Measurements from ENCODE around the gene NPHS1.
"Not testable (repeated sequence)": the region's sequence is repeated elsewhere in the genome, so short reads cannot be mapped to it uniquely, and the experiment has no call there.

The NPHS1 gene, protein sequence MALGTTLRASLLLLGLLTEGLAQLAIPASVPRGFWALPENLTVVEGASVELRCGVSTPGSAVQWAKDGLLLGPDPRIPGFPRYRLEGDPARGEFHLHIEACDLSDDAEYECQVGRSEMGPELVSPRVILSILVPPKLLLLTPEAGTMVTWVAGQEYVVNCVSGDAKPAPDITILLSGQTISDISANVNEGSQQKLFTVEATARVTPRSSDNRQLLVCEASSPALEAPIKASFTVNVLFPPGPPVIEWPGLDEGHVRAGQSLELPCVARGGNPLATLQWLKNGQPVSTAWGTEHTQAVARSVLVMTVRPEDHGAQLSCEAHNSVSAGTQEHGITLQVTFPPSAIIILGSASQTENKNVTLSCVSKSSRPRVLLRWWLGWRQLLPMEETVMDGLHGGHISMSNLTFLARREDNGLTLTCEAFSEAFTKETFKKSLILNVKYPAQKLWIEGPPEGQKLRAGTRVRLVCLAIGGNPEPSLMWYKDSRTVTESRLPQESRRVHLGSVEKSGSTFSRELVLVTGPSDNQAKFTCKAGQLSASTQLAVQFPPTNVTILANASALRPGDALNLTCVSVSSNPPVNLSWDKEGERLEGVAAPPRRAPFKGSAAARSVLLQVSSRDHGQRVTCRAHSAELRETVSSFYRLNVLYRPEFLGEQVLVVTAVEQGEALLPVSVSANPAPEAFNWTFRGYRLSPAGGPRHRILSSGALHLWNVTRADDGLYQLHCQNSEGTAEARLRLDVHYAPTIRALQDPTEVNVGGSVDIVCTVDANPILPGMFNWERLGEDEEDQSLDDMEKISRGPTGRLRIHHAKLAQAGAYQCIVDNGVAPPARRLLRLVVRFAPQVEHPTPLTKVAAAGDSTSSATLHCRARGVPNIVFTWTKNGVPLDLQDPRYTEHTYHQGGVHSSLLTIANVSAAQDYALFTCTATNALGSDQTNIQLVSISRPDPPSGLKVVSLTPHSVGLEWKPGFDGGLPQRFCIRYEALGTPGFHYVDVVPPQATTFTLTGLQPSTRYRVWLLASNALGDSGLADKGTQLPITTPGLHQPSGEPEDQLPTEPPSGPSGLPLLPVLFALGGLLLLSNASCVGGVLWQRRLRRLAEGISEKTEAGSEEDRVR (N-terminal part only)

DNA sequence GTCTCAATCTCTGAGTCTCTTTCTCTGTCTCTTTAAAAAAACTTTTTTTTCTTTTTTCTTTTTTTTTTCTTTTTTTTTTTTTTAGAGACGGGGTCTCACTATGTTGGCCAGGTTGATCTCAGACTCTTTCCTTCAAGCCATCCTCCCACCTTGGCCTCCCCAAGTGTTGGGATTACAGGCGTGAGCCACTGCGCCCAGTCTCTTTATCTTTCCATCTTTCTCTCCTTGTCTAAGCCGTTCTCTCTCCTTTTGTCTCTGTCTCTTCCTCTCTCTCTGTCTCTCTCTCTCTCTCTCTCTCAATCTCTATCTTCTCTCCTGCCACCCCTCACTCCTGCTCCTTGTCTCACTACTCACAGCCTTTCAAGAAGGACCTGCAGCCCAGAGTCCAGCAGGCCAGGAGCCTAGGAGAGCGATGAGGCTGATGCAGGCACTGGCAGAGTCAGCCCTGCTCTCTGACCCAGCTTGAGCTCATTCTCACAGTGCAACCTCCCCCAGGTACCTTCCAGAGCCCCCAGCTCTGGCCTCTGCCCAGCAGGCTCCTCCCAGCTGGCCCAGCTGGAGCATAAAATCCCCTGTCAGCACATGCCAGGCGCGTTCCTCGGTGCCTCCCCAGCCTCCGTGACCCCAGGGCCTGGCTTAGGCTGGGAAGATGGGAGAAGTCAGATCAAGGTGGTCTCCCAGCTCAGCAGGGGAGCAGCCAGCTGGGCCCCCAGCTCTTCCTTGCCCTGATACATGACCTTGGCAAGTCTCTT lies at the start of gene NPHS1:
Gene NPHS1, minus strand, starts transcription at position 476 of the 752 bp plus-strand sequence. CDS start 667 bp downstream, outside the sequence.
- DNase-seq (ENCODE audit: low spot score), result no peak

- DNase-seq (ENCODE audit: low spot score), result peak; percentile 80
Measured at GRCh38 chr19:35901055-35901644, 48.8 kb upstream of the NPHS1 start.

- peak; percentile 95 for DNase-seq (ENCODE audit: low spot score)
Measured at GRCh38 chr19:35899547-35900214, 47.4 kb upstream of the NPHS1 start.

GRCh38 chr19:35898499-35898809 lies 46.1 kb upstream of the NPHS1 start:
- peak; percentile 36 for DNase-seq (ENCODE audit: low spot score)

- DNase-seq (ENCODE audit: low spot score), result no peak
Measured at GRCh38 chr19:35897706-35898451, 45.6 kb upstream of the NPHS1 start.

GRCh38 chr19:35896643-35897040 lies 44.3 kb upstream of the NPHS1 start:
- DNase-seq (ENCODE audit: low spot score), result no peak

GRCh38 chr19:35895911-35896642 lies 43.8 kb upstream of the NPHS1 start:
- no peak for DNase-seq (ENCODE audit: low spot score)

GRCh38 chr19:35894342-35894741 lies 42.0 kb upstream of the NPHS1 start:
- DNase-seq (ENCODE audit: low spot score), result no peak

- not testable (repeated sequence) for DNase-seq (ENCODE audit: low spot score)
Measured at GRCh38 chr19:35891819-35892218, 39.5 kb upstream of the NPHS1 start.

- DNase-seq (ENCODE audit: low spot score), result no peak
Measured at GRCh38 chr19:35890113-35890650, 37.9 kb upstream of the NPHS1 start.

DNA sequence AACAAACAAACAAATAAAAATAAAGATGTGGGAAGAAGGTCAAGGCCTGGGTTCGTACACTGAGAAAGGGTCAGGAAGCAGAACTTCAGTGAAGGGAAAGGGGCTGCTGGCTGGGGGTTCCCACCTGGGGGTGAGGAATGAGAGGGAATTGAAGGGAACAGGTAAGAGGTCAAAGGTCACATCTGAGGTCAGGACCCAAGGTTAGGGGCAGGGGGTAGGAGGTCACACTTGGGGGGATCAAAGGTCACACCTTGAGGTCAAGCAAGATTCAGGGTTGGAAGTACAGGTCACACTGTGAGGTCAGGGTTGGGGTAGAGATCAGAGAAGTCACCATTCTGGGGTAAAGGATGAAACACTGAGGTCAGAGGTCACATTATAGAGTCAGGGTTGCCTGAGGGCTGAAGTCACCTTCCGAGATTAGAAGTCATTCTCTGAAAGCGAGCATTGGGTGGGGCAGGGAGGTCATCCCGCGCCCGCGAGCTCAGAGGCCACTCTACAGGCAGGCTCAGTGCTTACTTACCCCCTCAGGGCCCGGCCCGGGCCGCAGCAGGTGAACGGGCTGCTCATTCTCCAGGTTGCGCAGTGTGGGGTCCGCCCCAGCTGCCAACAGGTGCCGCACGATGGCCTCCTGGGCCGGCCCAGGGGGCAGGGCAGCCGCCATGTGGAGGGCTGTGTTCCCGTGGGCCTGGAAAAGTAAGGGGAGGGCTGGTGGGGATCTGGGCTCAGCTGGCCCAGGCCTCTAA lies 37.2 kb upstream of the NPHS1 start:
- DNase-seq (ENCODE audit: low spot score), result no peak

DNA sequence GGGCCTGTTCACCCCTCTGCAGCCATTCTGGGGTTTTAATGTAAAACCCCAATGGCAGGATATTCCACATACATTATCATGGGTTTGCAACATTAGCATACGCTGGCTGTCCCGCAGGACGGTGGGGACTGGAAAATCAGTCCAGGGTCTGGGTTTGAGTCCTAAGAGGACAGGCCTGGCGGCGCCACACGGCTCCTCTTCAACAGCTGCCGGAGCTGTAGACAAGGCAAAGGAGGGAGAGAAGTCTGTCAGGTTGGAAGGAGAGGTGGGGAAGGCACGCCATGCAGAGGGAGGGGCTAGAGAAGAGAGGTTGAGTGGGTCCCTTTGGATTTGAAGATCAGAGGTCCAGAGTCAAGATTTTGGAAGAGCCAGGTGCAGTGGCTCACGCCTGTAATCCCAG lies 36.1 kb upstream of the NPHS1 start:
- no peak for DNase-seq (ENCODE audit: low spot score)

- no peak for DNase-seq (ENCODE audit: low spot score)
Measured at GRCh38 chr19:35887197-35887596, 34.9 kb upstream of the NPHS1 start.

GRCh38 chr19:35885904-35886303 lies 33.6 kb upstream of the NPHS1 start:
- no peak for DNase-seq (ENCODE audit: low spot score)

- no peak for DNase-seq (ENCODE audit: low spot score)
Measured at GRCh38 chr19:35885225-35885738, 33.0 kb upstream of the NPHS1 start.

GRCh38 chr19:35883882-35884281 lies 31.6 kb upstream of the NPHS1 start:
- no peak for DNase-seq (ENCODE audit: low spot score)

GRCh38 chr19:35882114-35882832 lies 30.0 kb upstream of the NPHS1 start:
- peak; percentile 82 for DNase-seq (ENCODE audit: low spot score)

Data from GM03348 (cell line).